ENCODE results near the gene VEGFC.

DNA sequence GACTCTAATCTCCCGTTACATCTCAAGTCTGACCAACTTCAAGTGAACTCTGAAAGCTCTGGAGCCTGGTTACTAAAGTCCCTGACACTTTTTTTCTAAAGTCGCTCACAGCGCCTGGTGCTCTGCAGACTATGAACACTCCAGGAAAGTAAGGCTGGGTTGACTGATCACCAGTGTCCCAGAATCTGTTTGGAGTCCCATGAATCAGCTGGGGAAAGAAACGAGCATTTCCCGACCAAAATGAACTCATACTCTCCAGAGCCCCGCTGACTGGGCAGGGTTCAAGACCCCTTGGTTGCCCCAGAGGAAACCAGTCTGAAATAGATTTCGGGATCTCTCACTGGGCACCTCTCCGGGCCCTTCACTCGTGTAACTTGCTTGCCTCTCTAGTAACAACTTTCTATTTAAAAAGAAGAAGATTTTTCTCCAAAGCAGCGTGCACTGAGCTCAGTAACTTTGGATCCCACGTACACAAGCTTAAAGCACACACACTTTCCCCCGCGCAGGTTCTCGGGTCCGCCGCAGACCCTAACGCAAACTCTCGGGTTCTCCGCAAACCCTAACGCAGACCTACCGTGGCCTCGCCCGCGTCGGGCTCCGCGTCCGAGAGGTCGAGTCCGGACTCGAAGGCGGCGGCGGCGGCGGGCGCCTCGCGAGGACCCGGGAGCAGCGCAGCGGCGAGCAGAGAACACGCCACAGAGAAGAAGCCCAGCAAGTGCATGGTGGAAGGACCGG is 964 bp downstream of the VEGFC start:
- no peak for TF ChIP-seq POLR2A (IDR thresholded peaks at IDR 0.05; ENCODE audit: extremely low read depth, insufficient read length)
- TF ChIP-seq, protein P1, sequence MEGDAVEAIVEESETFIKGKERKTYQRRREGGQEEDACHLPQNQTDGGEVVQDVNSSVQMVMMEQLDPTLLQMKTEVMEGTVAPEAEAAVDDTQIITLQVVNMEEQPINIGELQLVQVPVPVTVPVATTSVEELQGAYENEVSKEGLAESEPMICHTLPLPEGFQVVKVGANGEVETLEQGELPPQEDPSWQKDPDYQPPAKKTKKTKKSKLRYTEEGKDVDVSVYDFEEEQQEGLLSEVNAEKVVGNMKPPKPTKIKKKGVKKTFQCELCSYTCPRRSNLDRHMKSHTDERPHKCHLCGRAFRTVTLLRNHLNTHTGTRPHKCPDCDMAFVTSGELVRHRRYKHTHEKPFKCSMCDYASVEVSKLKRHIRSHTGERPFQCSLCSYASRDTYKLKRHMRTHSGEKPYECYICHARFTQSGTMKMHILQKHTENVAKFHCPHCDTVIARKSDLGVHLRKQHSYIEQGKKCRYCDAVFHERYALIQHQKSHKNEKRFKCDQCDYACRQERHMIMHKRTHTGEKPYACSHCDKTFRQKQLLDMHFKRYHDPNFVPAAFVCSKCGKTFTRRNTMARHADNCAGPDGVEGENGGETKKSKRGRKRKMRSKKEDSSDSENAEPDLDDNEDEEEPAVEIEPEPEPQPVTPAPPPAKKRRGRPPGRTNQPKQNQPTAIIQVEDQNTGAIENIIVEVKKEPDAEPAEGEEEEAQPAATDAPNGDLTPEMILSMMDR (IDR thresholded peaks at IDR 0.05; ENCODE audit: low read depth, low read length): no peak
- TF ChIP-seq MAX (IDR thresholded peaks at IDR 0.05; ENCODE audit: low read depth, low read length): no peak

All from NB4 (cell line).